Fibroblast of lung (primary cell): ENCODE data around the gene ST6GAL1.

ENCODE experiments used
- EZH2 ChIP-seq: IDR thresholded peaks from 2 replicates; pipeline ENCODE4 v1.5.1; 2012; ENCODE audit warnings: low read length, control low read depth, mild to moderate bottlenecking; ENCODE audit errors: missing control alignments
- TF ChIP-seq, protein P1 (sequence below), 2 donors: IDR thresholded peaks in 1 of 2; conservative IDR thresholded peaks in 1 of 2; 1 replicate in 1 of 2; 2 replicates in 1 of 2; pipeline ENCODE4 v1.5.1; 2011 to 2012; ENCODE audit warnings: low read length in 2 of 2, control low read depth in 1 of 2, inconsistent platforms in 1 of 2, low read depth in 1 of 2, mild to moderate bottlenecking in 1 of 2

GRCh38 chr3:187122261-187122660 is 191.9 kb downstream of the ST6GAL1 start:
- TF ChIP-seq, protein P1, sequence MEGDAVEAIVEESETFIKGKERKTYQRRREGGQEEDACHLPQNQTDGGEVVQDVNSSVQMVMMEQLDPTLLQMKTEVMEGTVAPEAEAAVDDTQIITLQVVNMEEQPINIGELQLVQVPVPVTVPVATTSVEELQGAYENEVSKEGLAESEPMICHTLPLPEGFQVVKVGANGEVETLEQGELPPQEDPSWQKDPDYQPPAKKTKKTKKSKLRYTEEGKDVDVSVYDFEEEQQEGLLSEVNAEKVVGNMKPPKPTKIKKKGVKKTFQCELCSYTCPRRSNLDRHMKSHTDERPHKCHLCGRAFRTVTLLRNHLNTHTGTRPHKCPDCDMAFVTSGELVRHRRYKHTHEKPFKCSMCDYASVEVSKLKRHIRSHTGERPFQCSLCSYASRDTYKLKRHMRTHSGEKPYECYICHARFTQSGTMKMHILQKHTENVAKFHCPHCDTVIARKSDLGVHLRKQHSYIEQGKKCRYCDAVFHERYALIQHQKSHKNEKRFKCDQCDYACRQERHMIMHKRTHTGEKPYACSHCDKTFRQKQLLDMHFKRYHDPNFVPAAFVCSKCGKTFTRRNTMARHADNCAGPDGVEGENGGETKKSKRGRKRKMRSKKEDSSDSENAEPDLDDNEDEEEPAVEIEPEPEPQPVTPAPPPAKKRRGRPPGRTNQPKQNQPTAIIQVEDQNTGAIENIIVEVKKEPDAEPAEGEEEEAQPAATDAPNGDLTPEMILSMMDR (conservative IDR thresholded peaks at IDR 0.05 in 1 of 2, IDR thresholded peaks at IDR 0.05 in 1 of 2; ENCODE audit: low read depth in 1 of 2, low read length in 2 of 2), result no peak
- TF ChIP-seq EZH2, result no peak
